GM19467 (cell line): ENCODE data around the gene RGL4.
"Not testable (repeated sequence)": the region's sequence is repeated elsewhere in the genome, so short reads cannot be mapped to it uniquely, and the experiment has no call there.

Experiments used
- ATAC-seq: cut with Tn5 transposase; IDR thresholded peaks from one replicate; pipeline ENCODE4 v1.9.1; 2021; ENCODE audit warnings: mild to moderate bottlenecking, moderate library complexity; ENCODE audit not compliant: unreplicated experiment

The RGL4 gene

DNA sequence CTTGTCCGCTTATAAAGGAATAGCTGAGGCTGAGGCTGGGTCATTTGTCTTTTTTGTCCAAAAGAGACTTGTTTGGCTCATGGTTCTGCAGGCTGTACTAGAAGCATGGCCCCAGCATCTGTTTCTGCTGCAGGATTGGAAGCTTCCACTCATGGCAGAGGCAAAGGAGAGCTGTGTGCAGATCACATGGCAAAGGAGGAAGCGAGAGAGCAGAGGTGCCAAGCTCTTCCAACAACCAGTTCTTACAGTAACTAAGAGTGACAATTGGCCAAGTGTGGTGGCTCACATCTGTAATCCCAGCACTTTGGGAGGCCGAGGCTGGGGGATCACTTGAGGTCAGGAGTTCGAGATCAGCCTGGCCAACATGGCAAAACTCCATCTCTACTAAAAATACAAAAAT lies 37.3 kb downstream of the RGL4 start:
- not testable (repeated sequence) for ATAC-seq

DNA sequence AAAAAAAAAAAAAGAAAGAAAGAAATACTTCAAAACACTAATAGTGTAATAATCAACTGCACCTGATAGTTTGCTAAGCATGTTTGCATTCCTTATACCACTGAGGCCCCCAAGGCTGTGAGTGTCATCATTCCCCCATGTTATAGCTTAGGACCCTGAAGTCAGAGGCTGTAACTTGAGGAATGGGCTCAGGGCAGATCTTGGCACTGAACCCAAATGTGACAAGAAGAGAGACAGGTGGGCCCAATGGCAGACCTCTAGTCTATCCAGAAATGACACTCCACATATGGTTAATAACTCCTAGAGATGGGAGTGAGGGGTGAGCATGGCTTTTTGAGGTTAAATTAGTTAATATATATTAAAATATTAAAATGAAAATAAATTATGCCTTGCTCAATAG lies 46.9 kb downstream of the RGL4 start:
- no peak for ATAC-seq

DNA sequence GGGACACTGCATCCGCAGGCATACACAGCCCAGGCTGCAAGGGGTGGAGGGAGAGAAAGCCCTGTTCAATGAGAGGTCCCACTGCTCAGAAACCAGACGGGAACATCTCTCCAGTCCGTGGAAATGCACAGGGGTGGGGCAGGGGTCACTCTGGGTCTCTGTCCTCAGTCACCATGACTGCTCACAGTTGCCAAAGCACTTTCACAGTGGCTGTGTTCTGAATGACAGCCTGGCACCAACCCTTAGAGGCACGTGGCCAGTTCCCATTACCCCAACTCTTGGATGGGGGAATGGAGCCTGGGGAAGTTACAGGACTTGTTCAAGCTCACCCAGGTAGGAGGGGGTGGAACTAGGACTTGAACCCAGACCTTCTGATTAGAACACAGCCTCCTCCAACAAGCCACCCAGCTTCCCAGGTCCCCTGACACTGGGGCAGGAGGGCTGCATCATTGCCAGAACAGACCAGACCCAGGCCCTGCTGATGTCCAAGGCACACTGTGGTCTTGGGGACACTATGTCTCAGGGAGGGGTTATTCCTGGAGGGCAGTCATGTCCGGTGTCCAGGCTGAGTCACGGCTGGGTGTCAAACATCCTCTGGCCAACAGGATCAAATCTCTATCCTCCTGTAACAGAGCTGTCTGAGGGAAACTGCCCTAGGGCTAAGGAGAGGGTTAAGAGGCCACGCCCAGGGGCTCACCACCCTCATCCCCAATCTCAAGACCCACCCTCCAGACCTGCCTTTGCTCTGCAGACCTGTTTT lies 51.9 kb downstream of the RGL4 start:
- no peak for ATAC-seq

DNA sequence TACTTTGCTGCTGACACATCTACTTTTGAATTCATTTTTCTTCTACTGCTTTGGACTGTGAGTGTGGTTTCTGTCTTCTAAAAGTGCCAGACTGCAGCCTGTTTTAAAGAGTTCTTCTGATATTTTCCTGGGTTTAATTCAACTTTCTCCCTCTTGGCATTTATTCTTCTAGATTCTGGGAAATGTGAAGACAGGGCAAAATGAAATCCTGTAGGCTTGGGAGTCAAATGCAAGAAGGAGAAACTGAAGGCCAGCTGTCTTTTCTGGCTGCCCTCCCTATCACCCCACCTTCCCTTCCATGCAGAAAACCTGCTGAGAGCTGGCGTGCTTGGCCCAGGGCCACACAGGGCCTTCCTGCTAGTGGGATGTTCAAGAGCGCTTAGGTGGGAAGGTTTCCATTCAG lies 52.5 kb downstream of the RGL4 start:
- no peak for ATAC-seq

DNA sequence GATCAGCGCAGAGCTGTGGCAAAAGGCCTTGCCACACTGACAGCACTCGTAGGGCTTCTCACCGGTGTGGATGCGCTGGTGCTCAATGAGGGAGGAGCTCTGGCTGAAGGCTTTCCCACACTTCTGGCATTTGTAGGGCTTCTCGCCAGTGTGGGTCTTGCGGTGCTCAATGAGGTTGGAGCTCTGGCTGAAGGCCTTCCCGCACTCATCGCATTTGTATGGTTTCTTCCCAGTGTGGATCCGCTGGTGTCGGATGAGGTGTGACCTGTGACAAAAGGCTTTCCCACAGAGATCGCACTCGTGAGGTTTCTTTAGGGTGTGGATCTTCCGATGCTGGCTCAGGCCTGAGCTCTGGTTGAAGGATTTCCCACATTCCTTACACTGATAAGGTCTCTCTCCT lies 53.2 kb downstream of the RGL4 start:
- ATAC-seq: no peak

DNA sequence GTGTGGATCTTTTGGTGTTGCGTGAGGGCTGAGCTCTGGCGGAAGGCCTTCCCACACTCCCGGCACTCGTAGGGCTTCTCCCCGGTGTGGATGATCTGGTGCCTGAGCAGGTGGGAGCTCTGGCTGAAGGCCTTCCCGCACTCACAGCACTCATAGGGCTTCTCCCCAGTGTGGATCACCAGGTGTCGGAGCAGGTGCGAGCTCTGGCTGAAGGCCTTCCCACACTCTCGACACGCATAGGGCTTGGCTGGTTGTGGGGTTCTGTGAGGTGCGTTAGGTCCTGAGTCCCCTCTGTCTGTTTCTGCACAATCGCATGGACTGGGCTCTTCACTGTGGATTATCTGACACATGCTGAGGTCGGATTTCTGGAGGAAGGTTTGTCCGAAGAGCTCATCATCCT lies 53.7 kb downstream of the RGL4 start:
- no peak for ATAC-seq

DNA sequence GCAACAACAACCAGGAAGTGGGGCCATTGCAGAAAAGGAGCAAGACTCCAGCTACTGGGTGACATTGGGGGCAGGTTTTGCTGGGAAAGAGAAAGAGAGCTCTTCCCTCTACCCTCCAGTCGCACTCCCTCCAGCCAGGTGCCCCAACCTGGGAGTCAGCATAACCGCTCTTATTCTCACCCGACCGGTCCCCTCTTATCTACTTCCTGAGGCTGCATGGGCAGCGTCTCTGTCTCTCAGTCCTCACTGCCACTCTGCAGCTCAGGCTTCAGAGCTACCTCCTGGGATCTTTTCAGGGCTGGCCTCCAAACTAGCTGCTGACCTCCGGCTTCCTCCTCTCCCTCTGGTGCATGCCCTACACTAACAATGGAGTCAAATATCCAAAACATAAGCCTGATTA lies 55.0 kb downstream of the RGL4 start:
- ATAC-seq: no peak
